CD14-positive monocyte (primary cell): ENCODE data around the gene ACOT7. TPM values are rescaled to one million over a fixed set of nuclear protein-coding genes. Genes with fewer than 3 reads are reported as not detected.

Source experiments
- DNase-seq, 3 donors: peaks; one replicate each; pipeline ENCODE4 v3.0.0-alpha.2; 2011 to 2022
- H2AFZ ChIP-seq: 2 replicates; pipeline ENCODE4 v1.6.0; 2012; ENCODE audit warnings: mild to moderate bottlenecking, low read depth, low read length, inconsistent platforms; ENCODE audit not compliant: insufficient read depth, poor library complexity, severe bottlenecking
- H3K27ac ChIP-seq, 2 donors: 1 replicate in 1 of 2; 2 replicates in 1 of 2; pipeline ENCODE4 v1.5.1; 2012 to 2013; ENCODE audit warnings: low read length in 2 of 2, control low read depth in 1 of 2, inconsistent platforms in 1 of 2, low read depth in 1 of 2, mild to moderate bottlenecking in 1 of 2
- H3K27me3 ChIP-seq, 2 donors: one replicate each; pipeline versions ENCODE4 v1.6.0 to v1.6.1; 2011 to 2013; ENCODE audit warnings: low read length in 2 of 2; ENCODE audit not compliant: control insufficient read depth in 2 of 2, insufficient read depth in 2 of 2
- H3K36me3 ChIP-seq, 2 donors: replicated peaks in 1 of 2; 1 replicate in 1 of 2; 2 replicates in 1 of 2; pipeline versions ENCODE4 v1.5.1 to v1.6.1; 2012 to 2013; ENCODE audit warnings: low read length in 2 of 2, control low read depth in 1 of 2, inconsistent platforms in 1 of 2, mild to moderate bottlenecking in 1 of 2; ENCODE audit not compliant: insufficient read depth in 2 of 2, control insufficient read depth in 1 of 2
- H3K4me1 ChIP-seq, 2 donors: 1 replicate in 1 of 2; 2 replicates in 1 of 2; pipeline versions ENCODE4 v1.5.1 to v1.6.1; 2012 to 2013; ENCODE audit warnings: low read length in 2 of 2, control low read depth in 1 of 2, inconsistent platforms in 1 of 2, mild to moderate bottlenecking in 1 of 2, moderate library complexity in 1 of 2; ENCODE audit not compliant: insufficient read depth in 2 of 2, control insufficient read depth in 1 of 2
- H3K4me2 ChIP-seq: replicated peaks from 2 replicates; pipeline ENCODE3; 2012; ENCODE audit warnings: low read length, moderate library complexity, mild to moderate bottlenecking; ENCODE audit not compliant: poor library complexity, severe bottlenecking; ENCODE audit errors: extremely low read depth
- H3K4me3 ChIP-seq, 3 experiments: fragments of 200-600 bp in 1 of 3; sonication (generic) in 1 of 3; replicated peaks in 1 of 3; 1 replicate in 2 of 3; 2 replicates in 1 of 3; pipeline ENCODE4 v1.5.1; 2011 to 2013; ENCODE audit warnings: low read length in 3 of 3, mild to moderate bottlenecking in 3 of 3, control low read depth in 2 of 3, low read depth in 2 of 3, inconsistent platforms in 1 of 3, moderate library complexity in 1 of 3
- H3K79me2 ChIP-seq: 2 replicates; pipeline ENCODE4 v1.6.0; 2012; ENCODE audit warnings: mild to moderate bottlenecking, control low read depth, inconsistent platforms, low read length, moderate library complexity; ENCODE audit not compliant: insufficient read depth
- H3K9ac ChIP-seq: 2 replicates; pipeline ENCODE4 v1.6.0; 2017; ENCODE audit warnings: low read length, mild to moderate bottlenecking; ENCODE audit not compliant: insufficient read depth, poor library complexity, severe bottlenecking
- H3K9me3 ChIP-seq, 2 donors: replicated peaks in 1 of 2; 1 replicate in 1 of 2; 2 replicates in 1 of 2; pipeline versions ENCODE4 v1.5.1 to v1.6.1; 2012 to 2013; ENCODE audit warnings: low read length in 2 of 2, control low read depth in 1 of 2; ENCODE audit not compliant: control insufficient read depth in 1 of 2, insufficient read depth in 1 of 2
- H4K20me1 ChIP-seq: 2 replicates; pipeline ENCODE4 v1.6.0; 2012; ENCODE audit warnings: mild to moderate bottlenecking, low read length, control low read depth, moderate library complexity; ENCODE audit not compliant: insufficient read depth
- H3K27ac Mint-ChIP-seq, 7 donors: one replicate each; pipeline ENCODE4 v1.8.0; 2020; ENCODE audit warnings: mild to moderate bottlenecking in 7 of 7, mixed read lengths in 7 of 7, moderate library complexity in 6 of 7, inconsistent platforms in 2 of 7
- H3K27me3 Mint-ChIP-seq, 3 donors: one replicate each; pipeline ENCODE4 v1.8.0; 2021 to 2022; ENCODE audit warnings: low read depth in 3 of 3, mild to moderate bottlenecking in 3 of 3, mixed read lengths in 3 of 3, moderate library complexity in 3 of 3, inconsistent platforms in 1 of 3
- H3K36me3 Mint-ChIP-seq, 2 donors: one replicate each; pipeline ENCODE4 v1.8.0; 2020; ENCODE audit warnings: mixed read lengths in 2 of 2, inconsistent platforms in 1 of 2, mild to moderate bottlenecking in 1 of 2
- H3K4me1 Mint-ChIP-seq: one replicate; pipeline ENCODE4 v1.8.0; 2020; ENCODE audit warnings: mild to moderate bottlenecking, mixed read lengths
- H3K4me3 Mint-ChIP-seq, 2 donors: one replicate each; pipeline ENCODE4 v1.8.0; 2020; ENCODE audit warnings: mild to moderate bottlenecking in 2 of 2, mixed read lengths in 2 of 2, moderate library complexity in 1 of 2
- H3K9me3 Mint-ChIP-seq, 7 donors: one replicate each; pipeline ENCODE4 v1.8.0; 2020 to 2022; ENCODE audit warnings: mixed read lengths in 7 of 7, mild to moderate bottlenecking in 6 of 7, moderate library complexity in 6 of 7, inconsistent platforms in 2 of 7
- CTCF ChIP-seq: fragments of 200-600 bp; IDR thresholded peaks from one replicate; pipeline ENCODE4 v1.8.0; 2022; ENCODE audit warnings: antibody characterized with exemption, mild to moderate bottlenecking
- WGBS: methylation state at CpG from one replicate; pipeline ENCODE4 v1.1.5; 2013; ENCODE audit warnings: missing lambda C conversion rate; ENCODE audit not compliant: insufficient coverage; 5-methylcytosine and 5-hydroxymethylcytosine counted together
- intact Hi-C, 2 donors: fragments of 100-400 bp; cut with micrococcal nuclease; formaldehyde crosslinking; loops; one replicate each; pipeline versions ENCODE4 v1.15.0 to v1.15.1; 2023
- polyA plus RNA-seq, 3 donors: library from polyadenylated mRNA; depleted of rRNA in 1 of 3; unstranded in 2 of 3; stranded (reverse) in 1 of 3; fragments of 300-500 nt in 2 of 3; fragments of >200 nt in 1 of 3; fragmentation: Illumina TruSeq in 2 of 3; gene quantifications; 1 replicate in 2 of 3; 2 replicates in 1 of 3; pipeline ENCODE4 v1.2.3, GENCODE V29; 2012 to 2021

The ACOT7 gene
- polyA plus RNA-seq, 3 donors, result 0.63 to 4.3 (median 1.4) TPM

GRCh38 chr1:6279066-6279465, 114.5 kb downstream of the ACOT7 start:
- intact Hi-C loops, result no loop called here
- H3K9me3 Mint-ChIP-seq, result no peaks in the 10 kb centered on the region
- WGBS, result 96% methylated on average over 9 of the region's 10 CpGs
- no peaks in the 10 kb centered on the region for H3K27me3 ChIP-seq
- no peak overlapping the region for H3K4me2 ChIP-seq
- H3K27ac ChIP-seq, result no peak overlapping the region
- no peaks in the 10 kb centered on the region for H3K79me2 ChIP-seq
- no peaks in the 10 kb centered on the region for H3K4me1 ChIP-seq
- no peak overlapping the region for H3K4me3 Mint-ChIP-seq
- peaks cover 0 to 2% (median 0%) of the 10 kb centered on the region in 3 donors for H3K27me3 Mint-ChIP-seq
- no peak for TF ChIP-seq CTCF
- DNase-seq, result no peak
- H3K27ac Mint-ChIP-seq, result no peak overlapping the region
- H3K9me3 ChIP-seq, result no peaks in the 10 kb centered on the region
- no peaks in the 10 kb centered on the region for H3K36me3 ChIP-seq
- H3K36me3 Mint-ChIP-seq, result no peaks in the 10 kb centered on the region
- H3K4me3 ChIP-seq, result no peak overlapping the region
- no peaks in the 10 kb centered on the region for H4K20me1 ChIP-seq
- no peak overlapping the region for H3K9ac ChIP-seq
- no peaks in the 10 kb centered on the region for H3K4me1 Mint-ChIP-seq
- no peak overlapping the region for H2AFZ ChIP-seq

GRCh38 chr1:6278263-6278662, 115.3 kb downstream of the ACOT7 start:
- no peak overlapping the region for H3K4me3 Mint-ChIP-seq
- no peak overlapping the region for H3K4me2 ChIP-seq
- no peaks in the 10 kb centered on the region for H3K4me1 ChIP-seq
- no peaks in the 10 kb centered on the region for H3K9me3 Mint-ChIP-seq
- H3K36me3 Mint-ChIP-seq, result no peaks in the 10 kb centered on the region
- 96% methylated on average over 9 of the region's 9 CpGs for WGBS
- peaks cover 0 to 2% (median 0%) of the 10 kb centered on the region in 3 donors for H3K27me3 Mint-ChIP-seq
- H3K27me3 ChIP-seq, result no peaks in the 10 kb centered on the region
- no peak overlapping the region for H2AFZ ChIP-seq
- no peak overlapping the region for H3K27ac ChIP-seq
- no peak for TF ChIP-seq CTCF
- DNase-seq, result no peak
- no peak overlapping the region for H3K4me3 ChIP-seq
- no peaks in the 10 kb centered on the region for H3K79me2 ChIP-seq
- H3K27ac Mint-ChIP-seq, result no peak overlapping the region
- intact Hi-C loops, result no loop called here
- H3K4me1 Mint-ChIP-seq, result no peaks in the 10 kb centered on the region
- H4K20me1 ChIP-seq, result no peaks in the 10 kb centered on the region
- no peaks in the 10 kb centered on the region for H3K36me3 ChIP-seq
- no peak overlapping the region for H3K9ac ChIP-seq
- H3K9me3 ChIP-seq, result no peaks in the 10 kb centered on the region
